ENCODE results near the gene DOCK4.

DOCK4 gene

GRCh38 chr7:112186300-112186699 lies 19.9 kb downstream of the DOCK4 start:
- FAIRE-seq, result no peak

DNA sequence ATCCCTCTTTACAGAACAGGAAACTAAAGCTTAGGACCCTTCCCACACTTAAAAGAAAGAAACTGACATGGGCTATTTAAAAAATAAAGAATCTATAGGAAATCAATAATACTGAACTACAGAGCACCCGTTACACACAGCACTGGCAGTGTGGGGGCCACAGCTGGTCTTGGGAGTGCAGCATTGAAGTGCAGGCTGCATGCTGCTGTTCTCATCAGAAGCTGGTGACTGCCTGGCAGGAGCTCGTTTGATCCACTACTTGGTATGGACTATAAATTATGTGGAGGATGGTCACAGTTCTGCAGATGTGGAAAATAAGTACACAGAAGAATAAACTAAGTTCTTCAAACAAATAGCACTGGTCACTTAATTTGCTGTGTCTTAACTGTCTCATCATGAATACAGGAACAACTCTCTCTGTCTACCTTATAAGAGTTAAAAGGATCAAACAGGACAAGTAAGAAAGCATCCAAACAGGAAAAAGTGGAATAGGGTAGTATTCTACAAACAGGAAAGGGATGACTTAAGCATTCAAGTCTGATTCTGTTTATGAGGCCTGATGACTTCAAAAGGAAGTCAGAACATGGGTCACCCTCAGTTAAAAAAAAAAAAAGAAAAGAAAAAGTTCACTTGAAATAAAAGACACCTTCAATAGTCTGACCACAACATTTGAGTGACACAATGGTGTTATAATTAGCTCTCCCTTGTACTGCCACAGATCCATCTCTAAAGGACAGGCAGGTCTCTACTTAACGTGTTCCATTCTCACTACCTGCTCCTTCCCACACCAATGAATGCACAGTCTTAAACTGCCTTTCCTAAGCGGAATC lies 21.0 kb downstream of the DOCK4 start:
- no peak for FAIRE-seq

DNA sequence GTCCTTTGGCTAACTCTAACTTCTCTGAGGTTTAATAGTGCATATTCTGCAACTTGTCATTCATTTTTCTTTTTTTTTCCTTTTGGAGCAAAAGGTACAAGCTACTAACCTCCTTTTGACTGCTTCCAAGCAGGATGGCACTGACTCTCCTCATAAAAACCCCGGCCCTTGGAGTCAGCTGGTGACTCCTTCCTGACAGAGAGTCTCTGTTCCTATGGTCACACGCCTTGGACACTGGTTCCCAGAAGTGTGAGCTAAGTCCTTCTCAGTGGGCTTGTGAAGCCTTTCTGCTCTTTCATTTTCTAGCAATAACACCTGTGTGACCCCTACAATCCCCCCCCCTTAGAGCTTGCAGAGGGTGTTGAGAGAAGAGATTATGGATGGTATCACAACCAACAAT lies 21.7 kb downstream of the DOCK4 start:
- no peak for FAIRE-seq

GRCh38 chr7:112183266-112183665 lies 22.9 kb downstream of the DOCK4 start:
- FAIRE-seq, result no peak

- no peak for FAIRE-seq
Observed at GRCh38 chr7:112182749-112183148, 23.4 kb downstream of the DOCK4 start.

DNA sequence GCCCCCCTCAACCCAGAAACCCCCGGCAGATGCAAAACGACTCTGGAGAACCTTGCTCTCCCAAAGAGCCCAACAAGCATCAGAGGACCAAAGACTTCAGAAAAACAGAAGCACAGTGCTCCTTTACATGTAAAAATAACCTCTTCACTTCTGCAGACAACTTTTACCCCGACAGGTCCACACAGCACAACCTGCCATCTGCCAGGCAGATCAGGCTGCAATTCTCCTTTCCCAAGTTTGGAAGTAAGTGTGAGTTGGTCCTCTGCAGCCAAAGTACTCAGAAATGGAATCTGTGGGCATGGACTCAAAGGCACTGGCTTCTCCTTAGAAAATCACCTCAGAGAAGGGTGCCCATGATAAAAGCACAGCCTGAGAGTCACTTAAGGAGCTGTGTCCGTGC lies 26.0 kb downstream of the DOCK4 start:
- no peak for FAIRE-seq

- FAIRE-seq, result no peak
Observed at GRCh38 chr7:112176693-112177415, 29.3 kb downstream of the DOCK4 start.

DNA sequence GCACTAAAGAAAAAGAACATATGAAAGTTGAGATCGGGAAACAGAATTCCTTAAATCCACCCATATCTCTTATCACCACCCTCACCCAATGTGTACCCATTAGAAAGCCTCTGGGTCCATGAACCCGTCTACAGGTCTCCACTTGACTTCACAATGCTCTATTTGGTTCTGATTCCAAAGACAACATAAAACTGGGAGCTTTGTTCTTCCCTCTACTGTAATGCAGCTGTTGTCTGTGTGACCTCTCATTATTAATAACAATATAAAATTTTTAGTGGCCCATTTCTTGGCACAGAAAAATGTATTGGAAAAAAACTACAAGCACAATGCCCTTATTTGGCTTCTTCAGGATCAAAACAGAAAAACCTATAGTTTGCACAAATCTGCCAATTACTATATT lies 30.0 kb downstream of the DOCK4 start:
- no peak for FAIRE-seq

DNA sequence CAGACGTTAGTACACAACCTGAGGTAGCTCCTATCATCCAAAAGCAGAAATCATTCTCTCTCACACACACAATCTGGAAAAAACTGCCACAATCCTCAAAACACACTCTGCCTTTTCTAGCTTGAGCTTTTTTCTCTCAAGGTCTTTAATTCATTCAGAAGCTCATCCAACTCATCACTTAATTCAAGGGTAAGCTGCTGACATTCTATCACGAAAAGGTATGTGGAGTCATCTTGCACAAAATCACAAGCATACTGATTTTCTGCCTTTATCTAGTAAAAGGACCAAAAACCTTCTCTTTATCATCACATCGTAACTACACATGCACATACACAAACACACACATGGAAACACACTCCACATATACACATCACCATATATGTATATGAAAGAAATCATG lies 32.0 kb downstream of the DOCK4 start:
- FAIRE-seq, result no peak

- no peak for FAIRE-seq
Observed at GRCh38 chr7:112173568-112173905, 32.7 kb downstream of the DOCK4 start.

DNA sequence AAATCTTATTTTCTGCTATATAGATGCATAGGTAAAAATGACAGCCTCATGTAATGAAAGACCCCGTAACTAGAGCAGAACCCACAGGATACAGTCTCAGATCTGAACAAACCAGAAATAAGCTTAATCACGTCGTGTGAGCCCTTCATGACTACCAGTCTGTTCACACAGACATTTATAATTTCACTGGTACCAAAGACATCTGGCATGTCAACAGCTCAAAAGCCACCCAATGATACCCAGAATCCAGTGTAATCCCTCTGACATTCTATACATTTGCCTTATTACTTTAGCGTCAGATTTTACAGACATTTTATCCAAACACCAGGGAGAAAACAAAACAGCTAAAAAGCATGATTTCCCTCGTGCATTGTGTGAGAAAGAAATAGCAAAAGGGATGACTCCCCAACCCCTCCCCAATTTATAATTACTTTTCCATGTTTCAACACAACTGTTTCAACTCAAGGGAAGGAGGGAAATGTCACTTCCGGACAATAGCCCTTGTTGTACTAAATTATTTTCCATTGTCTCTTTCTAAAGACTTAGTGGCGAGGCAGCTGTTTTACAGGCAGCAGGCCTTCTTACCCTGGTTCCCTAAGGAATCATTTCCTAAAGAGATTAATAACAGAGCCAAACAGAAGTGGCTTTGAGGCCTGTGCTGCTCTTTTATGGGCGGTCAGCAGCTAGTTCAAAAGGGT lies 33.2 kb downstream of the DOCK4 start:
- FAIRE-seq, result no peak

DNA sequence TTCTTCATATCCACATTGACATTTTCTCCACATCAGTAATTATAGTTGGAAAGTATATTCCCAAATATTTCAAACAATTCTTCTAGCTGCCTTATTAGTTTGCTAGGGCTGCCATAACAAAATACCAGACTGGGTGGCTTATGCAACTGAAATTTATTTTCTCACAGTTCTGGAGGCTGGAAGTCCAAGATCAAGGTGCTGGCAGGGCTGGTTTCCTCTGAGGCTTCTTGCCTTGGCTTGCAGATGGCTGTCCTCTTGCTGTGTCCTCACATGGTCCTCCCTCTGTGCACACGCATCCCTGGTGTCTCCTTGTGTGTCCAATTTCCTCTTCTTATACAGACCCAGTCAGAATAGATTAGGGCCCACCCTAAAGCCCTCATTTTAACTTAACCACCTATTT lies 34.5 kb downstream of the DOCK4 start:
- no peak for FAIRE-seq

DNA sequence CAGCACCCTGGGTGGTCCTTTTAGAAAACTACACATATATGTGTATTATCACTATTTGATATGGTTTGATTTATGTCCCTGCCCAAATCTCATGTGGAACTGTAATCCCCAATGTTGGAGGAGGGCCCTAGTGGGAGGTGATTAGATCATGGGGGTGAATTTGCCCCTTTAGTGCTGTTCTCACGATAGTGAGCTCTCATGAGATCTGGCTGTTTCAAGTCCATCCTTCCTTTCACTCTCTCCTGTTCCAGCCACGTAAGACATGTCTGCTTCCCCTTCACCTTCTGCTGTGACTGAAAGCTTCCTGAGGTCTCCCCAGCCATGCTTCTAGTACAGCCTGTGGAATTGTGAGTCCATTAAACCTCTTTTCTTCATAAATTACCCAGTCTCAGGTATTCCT lies 37.3 kb downstream of the DOCK4 start:
- no peak for FAIRE-seq

DNA sequence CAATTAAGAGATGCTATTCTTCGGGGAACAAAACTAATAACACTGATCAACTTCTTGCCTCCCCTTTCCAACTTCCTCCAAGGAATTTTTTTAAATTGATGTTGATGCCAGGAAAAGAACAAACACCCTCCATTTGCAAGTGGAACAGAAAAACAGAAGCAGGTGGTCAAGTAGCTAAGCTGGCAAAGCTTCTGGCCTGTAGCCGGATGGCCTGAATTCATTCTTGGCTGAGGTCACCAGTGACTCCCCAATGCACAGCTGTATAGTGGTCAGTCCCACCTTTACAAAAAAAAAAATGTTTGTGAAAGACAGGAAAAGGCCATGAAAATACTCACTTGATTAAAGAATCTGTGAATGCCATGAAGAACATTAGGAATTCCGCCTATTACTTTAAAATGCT lies 39.1 kb downstream of the DOCK4 start:
- no peak for FAIRE-seq

- FAIRE-seq, result no peak
Observed at GRCh38 chr7:112162784-112163506, 43.3 kb downstream of the DOCK4 start.

DNA sequence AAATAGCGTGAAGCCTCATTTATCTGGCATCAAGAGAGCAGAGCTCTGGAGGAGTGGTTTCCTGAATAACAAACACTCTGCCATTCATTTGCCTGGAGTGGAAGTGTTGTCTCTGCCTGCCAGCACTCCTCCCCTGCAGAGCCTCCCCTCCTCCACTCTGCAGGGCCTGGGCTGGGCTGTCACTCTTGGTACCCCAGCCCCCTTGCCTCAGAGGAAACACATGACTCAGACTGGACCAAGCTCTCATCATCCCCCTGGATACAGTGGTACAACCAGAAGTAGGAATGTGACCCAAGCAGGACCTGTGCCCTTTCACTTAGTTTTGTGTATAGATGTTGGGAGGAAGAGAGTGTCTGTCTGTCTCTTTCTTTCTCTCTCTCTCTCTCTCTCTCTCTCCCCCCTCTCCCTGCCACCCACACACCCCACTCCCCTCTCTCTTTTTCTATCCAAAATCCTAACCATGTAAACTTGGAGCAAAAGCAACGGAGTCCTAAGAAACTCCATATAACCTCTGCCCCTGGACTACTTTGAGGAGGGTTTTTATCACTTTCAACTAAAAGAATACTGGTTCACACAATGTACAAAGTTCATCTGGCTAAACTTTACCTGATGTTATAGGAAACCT lies 43.9 kb downstream of the DOCK4 start:
- FAIRE-seq, result no peak

DNA sequence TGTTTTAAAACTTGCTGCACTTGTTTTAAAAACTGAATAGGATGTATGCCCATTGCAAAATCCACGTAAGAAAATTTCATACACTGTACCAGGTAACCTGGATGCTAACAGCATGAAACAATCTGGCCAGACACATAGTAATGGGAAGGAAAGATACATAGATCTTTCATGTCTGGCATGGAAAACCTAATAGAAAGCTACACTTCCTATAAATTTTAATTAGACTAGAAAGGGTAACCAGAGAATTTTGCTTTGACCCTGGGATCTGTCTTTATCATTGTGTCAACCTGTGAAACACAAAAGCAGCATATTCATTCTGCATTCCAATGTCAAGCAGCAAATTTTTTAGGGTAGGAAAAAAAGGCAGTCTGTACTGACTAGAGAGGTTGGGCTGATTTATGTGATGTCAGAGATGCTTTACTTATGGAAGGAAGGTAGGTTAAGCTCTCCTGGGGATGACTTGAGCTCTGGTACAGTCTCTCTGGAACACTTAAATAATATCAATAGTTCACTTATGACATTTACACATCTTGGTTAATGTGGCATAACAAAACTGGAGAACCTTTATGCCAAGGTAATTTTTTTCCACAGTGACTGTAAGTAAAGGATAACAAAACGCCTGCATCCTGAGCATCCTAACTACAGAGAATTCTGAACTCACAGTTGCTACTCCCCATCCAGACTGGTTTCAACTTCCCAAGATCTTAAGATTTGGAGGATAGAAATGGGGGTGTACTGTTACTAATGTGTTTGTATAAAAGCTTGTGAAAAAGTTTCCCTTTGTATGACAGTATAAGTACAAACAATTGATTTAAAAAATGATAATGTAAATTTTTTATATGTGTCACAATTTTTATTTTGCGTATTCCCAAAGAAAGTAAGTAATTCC lies 44.7 kb downstream of the DOCK4 start:
- no peak for FAIRE-seq

DNA sequence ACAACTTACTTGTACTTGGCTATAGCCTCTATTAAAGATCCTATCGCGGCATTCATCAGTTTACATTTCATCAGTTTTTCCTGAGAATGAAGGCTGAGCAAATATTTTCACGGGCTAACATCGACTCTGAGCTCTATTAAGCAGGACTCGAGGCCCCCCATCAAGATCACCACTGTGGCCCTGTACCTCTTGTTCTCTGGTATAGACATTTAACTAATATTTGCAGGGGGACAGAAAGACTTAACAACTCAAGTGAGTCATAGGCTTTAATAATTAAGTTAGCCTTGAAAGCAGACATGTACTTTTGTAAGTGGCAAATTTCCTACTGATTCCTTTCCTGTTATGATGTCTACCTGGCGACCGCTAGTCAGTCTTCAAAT lies 45.4 kb downstream of the DOCK4 start:
- FAIRE-seq, result no peak

- FAIRE-seq, result no peak
Observed at GRCh38 chr7:112160130-112160770, 45.9 kb downstream of the DOCK4 start.

DNA sequence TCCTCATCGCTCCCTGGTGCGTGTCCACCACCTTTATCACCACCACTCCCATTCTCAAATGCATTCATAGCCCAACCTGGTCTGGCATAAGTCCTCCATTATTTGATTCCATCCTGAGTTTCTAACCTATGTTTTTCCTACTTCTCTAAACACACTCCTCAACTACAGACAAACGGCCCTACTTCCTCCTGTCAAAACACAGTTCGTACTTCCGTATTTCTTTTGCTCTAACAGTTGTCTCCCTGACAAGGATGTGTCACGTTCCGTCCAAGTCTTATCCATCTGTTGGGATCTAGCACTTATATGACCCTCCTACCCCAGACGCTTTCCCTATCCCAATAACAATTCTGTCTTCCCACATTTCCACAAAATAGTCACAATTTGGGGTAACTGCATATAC lies 46.8 kb downstream of the DOCK4 start:
- no peak for FAIRE-seq

- FAIRE-seq, result no peak
Observed at GRCh38 chr7:112157072-112157471, 49.1 kb downstream of the DOCK4 start.
